ENCODE measurements around the gene RBSN.
A peak's percentile ranks its signal among the peaks of the same experiment; 100 is the strongest.

The RBSN gene

DNA sequence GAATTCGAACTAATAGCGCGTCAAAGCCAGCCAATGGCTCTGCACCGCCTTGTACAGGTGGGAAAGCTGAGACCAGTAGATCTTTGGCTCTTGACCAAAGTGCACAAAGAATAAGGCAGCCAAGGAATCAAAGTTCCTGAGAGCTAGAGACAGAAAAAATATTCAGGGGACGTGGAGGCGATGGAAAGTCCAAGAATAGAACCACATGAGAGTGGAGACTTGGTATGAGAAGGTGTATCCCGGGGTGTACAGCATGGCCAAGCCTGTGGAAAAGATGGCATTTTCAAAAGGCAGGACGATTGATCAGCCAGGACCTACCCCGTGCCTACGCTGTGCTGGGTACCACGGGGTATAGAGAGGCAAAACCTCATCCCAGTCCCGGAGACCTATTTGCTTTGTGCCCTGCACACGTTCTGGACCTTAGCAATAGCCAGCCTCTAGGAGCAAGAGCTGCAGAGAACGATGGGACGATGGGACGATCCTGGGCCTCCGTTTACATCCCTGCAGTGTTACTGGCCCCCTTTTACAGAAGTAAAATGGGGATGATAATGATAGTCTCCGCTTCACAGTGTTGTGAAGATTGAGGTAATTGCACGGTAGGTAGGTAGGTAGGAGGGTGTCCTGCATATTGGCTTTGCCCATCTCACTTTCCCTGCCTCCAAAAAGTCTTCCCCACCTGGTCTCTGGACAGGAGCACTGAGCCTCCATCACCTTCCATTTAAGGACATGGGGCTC, 583 bp upstream of the RBSN start:
- peak; percentile 24 for DNase-seq

DNA sequence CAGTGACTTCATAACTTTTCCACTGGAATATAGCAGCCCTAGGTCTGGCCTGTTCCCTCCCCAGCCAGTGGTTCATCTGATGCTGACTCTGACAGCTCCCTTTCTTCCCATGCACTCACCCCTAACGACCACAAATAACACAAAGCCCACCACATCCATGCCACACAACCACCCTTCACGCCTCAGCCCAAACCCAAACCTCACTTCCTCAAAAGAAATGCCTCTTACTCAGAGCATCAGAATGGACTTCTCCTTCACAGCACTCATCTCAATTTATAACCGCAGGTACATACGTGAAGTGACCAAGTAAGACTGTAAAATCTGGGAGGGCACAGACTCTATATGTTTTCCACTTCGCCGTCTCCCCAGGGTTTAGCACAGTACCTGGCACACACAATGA, 1.1 kb downstream of the RBSN start:
- no peak for DNase-seq

DNA sequence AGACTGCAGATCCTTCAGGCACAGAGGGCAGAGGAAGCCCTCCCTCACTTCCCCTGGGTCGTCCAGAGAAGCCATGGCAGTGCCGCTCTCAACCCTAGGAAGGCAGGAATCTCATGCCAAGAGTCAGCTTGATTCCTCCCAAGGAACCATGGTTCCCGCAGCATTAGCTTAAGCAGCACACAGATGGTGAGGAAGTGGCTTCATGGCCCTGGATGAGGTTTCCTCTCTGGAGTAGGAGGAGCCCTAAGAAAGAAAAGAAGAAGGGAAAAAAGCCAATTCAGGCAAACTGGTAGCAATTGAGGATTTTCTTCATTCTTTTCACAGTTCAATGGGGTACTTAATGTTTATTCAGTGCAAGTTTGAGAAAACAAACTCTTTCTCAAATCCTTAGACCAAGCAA, 2.9 kb downstream of the RBSN start:
- no peak for DNase-seq

GRCh38 chr3:15094187-15094875, 4.6 kb downstream of the RBSN start:
- no peak for DNase-seq

- DNase-seq: no peak
Observed at GRCh38 chr3:15092686-15093085, 6.3 kb downstream of the RBSN start.

GRCh38 chr3:15091575-15091974, 7.4 kb downstream of the RBSN start:
- no peak for DNase-seq

- DNase-seq: no peak
Observed at GRCh38 chr3:15089201-15089600, 9.7 kb downstream of the RBSN start.

DNA sequence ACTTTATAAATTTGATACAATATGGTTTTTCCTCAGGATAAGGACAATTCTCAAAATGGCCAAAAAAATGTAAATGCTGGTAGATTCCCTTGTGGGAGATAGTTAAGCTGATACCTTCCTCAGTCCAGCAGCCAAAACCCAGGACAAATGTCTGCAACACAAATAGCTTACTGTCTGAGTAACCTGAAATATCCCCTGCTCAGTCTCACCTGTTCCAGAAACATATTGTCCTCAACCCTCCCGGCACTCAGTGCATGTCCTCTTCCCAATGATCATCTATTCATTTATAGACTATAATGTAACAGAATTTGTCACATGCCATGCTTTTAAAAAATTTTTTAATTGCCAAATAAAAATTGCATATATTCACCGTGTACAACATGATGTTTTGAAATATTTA, 12.2 kb downstream of the RBSN start:
- no peak for DNase-seq

DNA sequence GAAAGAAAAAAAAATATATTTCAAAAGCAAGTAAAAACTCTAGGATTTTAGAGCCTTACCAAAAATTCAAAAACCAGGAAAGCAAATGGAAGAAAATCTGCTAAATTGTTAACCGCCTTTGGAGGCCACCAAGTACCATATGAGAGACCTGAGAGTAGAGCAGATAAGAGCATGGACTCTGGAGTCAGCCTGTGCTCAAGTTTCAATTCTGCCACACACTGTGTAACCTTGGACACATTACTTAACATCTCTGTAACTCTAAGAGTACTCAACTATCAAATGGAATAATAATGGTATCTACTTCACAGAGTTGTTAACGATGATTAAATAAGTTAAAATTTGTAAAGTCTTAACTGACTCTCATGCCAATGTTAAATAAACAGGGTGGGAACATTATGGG, 12.7 kb downstream of the RBSN start:
- no peak for DNase-seq

DNA sequence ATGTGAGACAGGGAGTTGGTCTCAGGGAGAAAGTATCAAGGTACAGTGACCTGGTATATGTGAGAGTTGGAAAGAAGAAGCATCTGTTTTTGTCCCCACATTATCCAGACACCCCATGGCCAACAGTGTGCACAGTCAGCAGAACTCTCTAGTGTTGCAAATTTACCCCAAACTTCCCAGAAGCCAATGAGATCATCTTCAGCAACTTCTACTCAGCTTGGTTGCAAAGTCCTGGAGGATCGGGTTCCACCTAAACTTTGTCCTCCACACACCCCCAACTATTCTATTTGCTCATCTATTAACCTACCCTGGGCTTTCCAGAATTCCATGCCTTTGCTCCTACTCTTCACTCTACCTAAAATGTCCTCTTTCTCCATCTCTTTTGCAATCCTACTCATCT, 15.7 kb downstream of the RBSN start:
- DNase-seq: no peak

- DNase-seq: peak; percentile 76
Observed at GRCh38 chr3:15081960-15082664, 16.8 kb downstream of the RBSN start.

DNA sequence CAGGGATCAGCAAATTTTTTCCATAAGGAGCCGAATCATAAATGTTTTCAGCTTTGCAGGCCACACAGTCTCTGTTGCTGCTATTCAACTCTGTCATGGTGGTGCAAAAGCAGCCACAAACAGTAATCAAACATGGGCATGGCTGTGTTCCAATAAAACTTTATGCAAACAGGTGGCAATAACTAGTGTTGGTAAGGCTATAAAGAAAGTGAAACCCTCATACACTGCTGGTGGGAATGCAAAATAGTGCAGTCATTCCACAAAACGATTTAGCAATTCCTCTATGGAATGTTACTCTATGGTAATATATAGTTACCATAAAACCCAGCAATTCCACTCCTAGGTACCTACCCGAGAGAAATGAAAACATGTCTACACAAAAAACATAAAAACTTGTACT, 19.9 kb downstream of the RBSN start:
- no peak for DNase-seq

DNA sequence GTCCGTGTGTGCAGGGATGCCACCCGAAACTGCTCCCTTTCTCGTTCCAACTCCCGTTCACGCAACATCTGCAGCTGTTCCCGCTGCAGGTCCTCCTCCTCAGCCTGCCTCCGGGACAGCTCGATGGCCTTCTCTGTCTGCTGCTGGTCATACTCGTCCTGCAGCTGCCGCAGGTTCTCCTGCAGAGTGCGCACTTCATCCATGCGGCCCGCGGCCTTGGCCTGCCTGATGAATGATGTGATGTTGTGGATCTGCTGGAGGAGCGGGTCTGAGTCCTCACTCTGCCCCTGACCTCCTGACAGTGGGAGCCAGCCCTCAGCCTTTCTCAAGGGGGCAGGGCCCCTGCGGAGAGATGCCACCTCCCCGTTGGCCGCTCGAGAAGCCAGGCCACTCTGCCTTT, 24.4 kb downstream of the RBSN start:
- no peak for DNase-seq

- no peak for DNase-seq
Observed at GRCh38 chr3:15071699-15072098, 27.2 kb downstream of the RBSN start.

DNA sequence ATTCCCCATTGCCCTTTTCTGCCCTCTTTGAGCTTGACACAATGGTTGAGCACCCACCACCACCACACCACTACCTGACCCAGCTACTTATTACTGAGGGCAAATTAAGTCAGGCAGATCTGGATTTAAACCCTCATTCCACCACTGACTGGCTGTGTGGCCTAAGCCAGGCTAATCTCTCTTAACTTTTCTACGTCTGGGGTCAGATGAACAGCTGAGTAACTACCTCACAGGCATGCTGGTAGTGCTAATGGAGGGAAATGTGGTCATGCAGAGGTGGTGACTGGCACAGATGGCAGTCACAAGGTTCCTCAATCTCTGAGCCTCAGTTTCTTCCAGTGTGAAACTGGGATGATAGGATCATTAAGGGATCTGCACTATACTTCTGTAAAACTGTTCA, 29.5 kb downstream of the RBSN start:
- no peak for DNase-seq

DNA sequence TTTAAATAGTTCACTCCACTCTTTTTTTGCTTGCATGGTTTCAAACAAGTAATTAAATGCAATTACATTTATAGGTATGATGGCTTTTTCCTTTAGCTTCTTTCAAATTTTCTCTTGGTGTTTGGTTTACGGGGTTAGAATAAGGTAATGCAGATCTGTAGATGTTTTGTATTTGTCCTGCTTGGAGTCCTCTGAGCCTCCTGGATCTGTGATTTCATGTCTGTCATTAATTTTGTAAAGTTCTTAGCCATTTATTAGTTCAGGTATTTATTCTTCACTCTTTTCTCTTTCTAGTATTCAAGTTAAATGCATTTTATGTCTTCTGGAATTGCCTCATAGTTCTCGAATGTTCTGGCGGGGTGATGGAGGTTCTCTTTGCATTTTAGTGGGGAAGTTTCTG, 32.5 kb downstream of the RBSN start:
- DNase-seq: no peak

DNA sequence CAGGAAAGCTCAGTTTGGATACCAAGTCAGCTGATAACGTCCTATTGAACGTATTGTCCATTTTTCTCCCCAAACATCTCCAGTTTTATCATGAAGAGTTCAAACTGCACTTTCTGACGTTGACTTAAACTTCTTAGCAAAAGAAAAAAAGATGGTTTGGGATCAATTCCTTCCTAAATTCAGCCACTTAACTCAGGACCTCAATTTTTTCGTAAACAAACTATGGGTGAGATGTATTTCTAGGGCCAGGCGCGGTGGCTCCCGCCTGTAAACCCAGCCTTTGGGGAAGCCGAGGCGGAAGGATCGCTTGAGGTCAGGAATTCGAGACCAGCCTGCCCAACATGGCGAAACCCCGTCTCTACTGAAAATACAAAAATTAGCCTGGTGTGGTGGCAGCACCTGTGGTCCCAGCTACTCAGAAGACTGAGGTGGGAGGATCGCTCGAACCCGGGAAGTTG, 33.4 kb downstream of the RBSN start:
- DNase-seq: no peak

DNA sequence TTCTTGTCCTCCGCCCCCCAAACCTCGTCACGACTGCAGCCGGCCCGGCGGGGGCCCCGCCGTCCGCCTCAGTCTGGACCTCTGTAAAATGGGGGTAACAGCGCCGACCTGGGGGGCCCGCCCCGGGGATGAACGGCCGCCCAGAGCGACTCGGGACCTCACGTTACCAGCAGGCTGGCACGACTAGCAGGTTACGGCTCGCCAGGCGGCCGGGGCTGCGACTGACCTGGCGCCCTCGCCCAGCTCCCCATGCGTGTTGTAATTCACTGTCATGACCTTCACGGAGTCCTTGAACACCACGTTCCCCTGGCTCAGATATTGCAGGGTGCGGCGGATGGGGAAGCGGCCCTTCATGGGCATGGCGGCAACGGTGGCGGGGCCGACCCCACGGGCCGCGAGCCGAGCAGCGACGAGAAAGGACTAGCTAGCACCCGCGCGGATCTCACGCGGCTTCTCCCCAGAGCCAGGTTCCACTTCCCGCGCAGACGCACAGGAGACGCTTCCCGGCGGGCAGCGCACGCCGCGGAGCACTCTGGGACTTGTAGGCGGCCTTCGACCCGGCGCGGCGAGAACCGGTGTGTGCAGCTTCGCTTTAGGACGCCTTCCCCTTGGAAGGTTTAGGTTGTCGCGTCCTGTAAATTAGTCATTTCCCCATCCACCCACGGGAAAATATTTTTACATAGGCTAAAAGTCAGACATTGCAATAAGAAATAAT, 34.0 kb downstream of the RBSN start, which contains the start of gene MRPS25:
MRPS25 (minus strand) TSS at position 481 of the 715 bp plus-strand sequence; CDS start at position 360, 121 bp downstream.
- peak; percentile 87 for DNase-seq

GRCh38 chr3:15064299-15064834, 34.6 kb downstream of the RBSN start:
- DNase-seq: peak; percentile 25

- DNase-seq: peak; percentile 20
Observed at GRCh38 chr3:15063656-15064286, 35.2 kb downstream of the RBSN start.

- peak; percentile 0 for DNase-seq
Observed at GRCh38 chr3:15063238-15063637, 35.7 kb downstream of the RBSN start.

DNA sequence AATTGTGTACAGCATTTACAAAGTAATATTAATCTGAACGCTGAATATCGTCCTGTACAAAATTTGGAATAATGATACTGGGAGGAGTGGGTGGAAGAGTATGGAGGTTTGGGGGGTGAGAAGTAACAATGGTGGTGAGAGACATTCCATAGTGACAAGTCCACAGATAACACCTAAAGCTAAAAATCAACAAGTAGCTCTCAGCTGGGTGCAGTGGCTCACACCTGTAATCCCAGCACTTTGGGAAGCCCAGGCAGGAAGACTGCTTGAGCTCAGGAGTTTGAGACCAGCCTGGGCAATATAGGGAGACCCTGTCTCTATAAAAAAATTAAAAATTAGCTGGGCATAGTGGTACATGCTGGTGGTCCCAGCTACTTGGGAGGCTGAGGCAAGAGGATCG, 38.9 kb downstream of the RBSN start:
- no peak for DNase-seq

Data from DMS53 (cell line).